CD4-positive, alpha-beta T cell treated with Interleukin-4 for 4 hours (primary cell): ENCODE measurements around the gene SIGLEC10.
A peak's percentile ranks its signal among the peaks of the same experiment; 100 is the strongest.
"Not testable (repeated sequence)": the region's sequence is repeated elsewhere in the genome, so short reads cannot be mapped to it uniquely, and the experiment has no call there.

Experiments
- DNase-seq: peaks from one replicate; pipeline ENCODE4 v3.0.0-alpha.2; 2020

The SIGLEC10 gene

DNA sequence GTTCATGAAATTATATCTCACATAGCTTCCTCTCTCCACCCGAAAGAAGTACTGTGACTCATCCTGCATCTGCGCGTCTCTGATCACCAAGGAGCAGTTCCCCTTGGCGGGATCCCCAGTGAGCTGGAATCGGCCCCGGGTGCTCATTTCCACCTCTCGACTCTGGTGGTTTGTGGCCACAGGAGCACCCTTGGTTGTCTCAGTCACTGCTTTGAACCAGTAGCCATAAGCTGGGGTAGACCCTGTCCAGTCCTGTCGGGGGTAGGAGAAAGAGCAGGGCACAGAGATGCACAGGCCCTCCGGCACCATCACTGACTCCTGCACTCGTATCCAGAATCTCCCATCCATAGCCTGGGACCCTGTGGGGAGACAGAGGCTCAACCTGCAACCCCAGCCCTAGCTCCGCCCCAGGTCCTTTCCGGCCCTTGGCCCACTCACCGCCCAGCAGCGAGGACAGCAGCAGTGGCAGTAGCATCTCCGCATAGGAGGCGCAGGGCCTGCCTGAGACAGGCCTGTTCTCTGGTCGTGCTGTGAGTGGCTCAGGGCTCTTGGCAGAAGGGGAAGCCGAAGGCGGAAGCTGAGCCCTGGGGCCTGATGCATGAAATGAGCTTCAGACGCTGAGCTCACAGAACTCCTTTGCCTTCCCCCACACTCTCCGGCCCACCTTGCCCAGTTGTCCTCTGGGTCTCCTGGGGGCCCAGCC, at the start of gene SIGLEC10:
TSS of gene SIGLEC10 (minus strand) at position 536 of the 703 bp plus-strand sequence. CDS start at position 475, 61 bp downstream.
- DNase-seq: no peak

GRCh38 chr19:51466723-51467122, 49.3 kb upstream of the SIGLEC10 start:
- no peak for DNase-seq

DNA sequence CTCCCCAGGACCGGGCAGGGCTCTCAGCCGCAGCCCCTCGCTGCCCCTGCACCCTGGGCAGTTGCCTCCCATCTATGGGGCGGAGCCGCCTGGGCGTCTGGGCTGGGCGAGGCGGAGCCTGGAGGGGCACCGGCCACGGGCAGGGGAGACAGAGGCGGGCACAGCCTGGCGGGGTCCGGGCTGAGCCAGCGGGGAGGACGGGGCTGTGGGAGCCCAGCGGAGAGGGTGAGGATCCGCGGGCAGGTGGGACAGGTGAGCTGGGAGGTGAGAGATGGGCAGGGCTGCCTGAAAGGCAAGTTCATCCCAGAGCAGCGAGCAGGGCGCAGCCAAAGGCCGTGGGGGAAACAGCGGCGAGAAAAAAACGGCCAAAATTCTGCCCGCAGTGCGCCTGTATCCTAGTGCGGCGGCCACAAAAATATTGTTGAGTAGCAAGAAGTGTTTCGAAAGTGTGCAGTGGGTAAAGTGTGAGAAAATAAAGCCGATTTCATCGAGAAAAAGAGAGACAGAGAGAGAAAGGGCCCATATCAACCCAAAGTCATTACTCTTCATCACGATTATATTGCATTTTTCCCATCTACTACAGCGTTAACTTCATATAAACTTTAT, 46.6 kb upstream of the SIGLEC10 start:
- DNase-seq: not testable (repeated sequence)

DNA sequence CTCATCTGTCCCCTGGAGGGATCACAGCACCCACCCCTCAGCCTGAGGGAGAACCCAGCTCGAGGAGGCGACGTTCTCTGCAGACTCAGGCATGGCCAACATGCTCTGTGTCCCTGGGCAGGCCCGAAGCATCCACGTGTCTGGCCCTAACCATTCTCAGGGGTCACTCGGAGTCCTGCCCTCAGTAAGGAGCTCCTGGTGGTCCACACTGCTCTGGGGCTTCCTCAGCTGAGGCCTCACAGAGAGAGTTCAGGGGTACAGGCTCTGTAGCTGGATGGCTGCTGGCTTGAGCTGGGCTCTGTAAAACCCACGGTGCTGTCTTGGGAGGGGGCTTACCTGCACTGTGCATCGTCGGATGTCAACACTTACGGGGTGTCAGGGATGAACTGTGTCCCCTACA, 45.2 kb upstream of the SIGLEC10 start:
- no peak for DNase-seq

DNA sequence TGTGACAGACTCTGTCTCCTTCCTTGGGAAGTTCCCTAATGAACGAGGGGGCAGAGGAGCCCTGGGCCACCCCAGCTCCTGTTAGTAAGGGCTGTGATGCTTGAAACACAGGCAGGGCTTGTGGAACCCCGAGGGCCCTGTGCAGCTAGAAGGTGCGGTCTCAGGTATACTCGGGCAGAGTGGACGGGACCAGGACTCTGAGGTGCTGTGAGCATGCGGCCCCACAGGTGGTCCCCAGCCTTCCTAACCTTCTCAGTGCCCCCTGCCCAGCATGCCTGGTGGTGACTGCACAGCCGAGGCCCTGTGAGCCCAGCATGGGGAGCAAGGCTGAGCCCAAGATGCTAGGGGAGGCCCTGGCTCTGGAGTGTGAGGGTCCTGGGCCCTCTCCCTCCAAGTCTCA, 44.8 kb upstream of the SIGLEC10 start:
- no peak for DNase-seq

DNA sequence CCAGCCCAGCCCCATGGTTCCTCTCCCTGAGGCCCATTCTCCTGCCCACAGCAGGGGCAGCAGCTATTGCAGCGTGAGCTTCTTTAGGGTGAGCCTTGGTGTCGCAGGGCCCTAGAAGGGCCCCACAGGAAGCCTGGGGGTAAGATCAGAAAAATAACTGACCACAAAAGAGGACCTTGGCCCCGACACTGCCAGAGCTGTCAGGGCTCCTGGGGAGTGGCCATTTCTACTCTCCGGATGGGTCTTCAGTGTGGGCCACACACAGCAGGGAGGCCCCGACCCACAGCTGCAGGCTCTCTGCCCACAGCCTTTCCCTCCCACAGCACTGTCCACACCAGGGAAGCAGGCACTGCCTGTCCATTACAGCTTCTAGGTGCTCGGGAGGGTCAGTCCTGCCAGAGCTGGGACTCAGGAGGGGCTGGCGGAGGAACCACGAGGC, 44.3 kb upstream of the SIGLEC10 start:
- no peak for DNase-seq

- no peak for DNase-seq
Measured at GRCh38 chr19:51460164-51460992, 42.9 kb upstream of the SIGLEC10 start.

DNA sequence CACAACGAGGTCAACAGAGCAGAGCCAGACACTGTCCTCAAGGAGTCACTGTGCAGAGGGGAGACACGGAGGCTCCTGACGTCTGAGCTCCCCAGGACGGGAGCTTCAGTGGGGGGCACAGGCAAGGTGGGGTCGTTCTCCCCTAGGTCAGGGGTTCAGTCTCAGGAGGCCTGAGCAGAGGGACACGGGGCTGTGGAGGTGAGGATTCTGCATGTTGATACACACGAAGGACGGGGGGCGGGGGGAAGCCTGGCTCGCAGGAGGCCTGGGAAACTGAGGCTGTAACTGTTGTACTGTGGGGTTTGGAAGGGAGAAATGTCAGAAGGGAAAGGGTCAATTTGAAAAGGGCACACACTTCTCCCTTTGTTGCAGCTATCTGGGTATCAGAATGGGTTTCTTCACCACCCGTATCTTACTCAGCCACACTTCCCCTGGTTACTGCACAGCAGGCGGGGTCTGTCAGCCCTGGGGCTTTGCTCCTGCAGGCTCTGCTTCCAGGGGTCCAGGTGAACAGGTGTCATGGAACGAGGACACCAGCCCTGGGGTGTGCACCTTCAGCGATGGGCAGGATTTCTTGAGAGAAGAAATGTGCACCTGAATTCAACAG, 41.6 kb upstream of the SIGLEC10 start:
- DNase-seq: no peak

DNA sequence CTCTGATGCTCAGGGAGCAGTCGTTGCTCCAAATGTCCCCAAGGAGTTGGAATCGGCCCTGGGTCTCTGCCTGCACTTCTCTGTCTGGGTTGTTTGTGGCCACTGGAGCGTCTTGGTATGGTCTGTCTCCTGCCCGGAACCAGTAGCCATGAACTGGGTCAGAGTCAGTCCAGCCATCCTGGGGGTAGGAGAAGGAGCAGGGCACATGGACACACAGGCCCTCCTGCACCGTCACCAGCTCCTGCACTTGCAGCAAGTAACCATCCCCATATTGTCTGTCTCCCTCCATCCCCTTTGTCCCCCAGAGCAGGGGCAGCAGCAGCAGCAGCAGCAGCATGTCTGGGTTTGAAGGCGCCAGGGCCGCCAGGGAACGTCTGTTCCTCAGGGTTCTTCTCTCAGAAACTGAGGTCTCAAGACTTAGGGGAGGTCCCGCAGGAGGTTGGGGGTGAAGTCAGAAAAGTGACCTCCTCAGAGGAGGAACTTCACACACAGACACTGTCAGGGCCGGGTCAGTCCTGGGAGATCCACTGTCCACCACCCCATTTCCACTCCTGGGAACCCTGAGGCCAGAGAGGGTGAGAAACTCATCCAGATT, 40.7 kb upstream of the SIGLEC10 start, which contains the start of gene SIGLEC8:
TSS of gene SIGLEC8 (minus strand) at position 404 of the 595 bp plus-strand sequence. CDS start at position 337, 67 bp downstream.
- no peak for DNase-seq

DNA sequence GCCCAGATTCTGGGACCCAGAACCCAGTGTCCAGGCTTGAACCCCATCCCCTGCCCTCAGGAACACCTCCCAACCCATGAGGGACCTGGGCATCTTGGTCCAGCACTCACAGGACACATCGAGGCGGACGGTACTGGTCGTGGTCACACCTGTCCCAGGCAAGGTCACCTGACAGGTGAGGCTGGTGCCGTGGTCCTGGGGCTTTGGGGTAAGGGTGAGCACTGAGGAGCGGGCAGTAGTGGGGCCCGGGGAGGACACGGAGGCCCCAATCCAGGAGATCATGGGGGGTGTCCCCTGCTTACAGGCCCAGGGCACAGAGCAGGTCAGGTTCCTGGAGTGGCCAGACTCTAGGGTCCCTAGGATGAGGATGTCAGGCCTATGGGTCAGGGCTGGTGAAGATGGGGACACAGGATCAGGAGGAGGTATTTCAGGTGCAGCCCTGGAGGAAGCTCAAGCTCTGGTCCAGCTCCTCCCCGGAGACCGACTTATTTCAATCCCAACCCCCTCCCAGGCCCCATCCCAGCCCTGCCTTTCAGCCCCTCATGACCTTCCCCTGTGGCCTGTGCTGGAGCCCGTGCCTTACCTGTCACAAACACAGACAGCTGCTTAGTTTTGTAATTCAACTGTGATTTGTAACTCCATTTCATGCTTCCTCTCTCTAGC, 40.0 kb upstream of the SIGLEC10 start:
- DNase-seq: no peak

DNA sequence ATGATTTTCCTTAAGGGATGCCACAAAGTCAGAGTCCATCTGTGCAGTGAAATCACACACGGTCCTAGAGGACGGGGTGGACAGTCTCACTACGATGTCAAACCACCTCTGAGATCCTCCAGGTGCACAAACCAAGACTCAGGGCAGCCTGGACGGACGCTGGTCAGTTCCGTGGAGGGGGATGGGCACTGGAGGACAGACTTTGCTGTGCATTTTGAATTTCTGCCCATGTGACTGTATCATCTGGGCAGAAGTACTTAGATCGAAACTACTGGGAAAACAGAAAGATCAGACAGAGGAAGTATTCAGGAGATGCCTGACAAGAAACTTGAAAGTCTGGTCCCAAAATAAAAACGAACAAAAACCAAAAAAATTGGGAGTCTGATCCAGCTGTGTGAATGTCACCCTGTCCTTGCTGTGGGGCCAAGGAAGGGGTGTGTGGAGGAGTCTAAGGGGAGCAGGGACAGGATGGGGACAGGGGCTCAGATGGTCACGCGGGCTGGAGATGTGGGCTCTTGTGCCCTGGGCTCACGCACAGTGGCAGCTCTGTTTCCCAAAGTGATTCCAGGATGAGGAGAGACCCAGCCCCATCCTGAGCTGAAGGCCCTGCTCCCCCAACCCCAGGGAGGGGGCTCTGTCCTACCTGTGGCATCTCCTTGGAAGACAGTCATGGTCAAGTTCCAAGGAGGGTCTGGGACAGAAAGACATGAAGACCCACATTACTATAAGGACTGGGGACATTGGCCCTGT, 39.3 kb upstream of the SIGLEC10 start:
- no peak for DNase-seq

GRCh38 chr19:51450730-51451307, 33.4 kb upstream of the SIGLEC10 start:
- DNase-seq: no peak

DNA sequence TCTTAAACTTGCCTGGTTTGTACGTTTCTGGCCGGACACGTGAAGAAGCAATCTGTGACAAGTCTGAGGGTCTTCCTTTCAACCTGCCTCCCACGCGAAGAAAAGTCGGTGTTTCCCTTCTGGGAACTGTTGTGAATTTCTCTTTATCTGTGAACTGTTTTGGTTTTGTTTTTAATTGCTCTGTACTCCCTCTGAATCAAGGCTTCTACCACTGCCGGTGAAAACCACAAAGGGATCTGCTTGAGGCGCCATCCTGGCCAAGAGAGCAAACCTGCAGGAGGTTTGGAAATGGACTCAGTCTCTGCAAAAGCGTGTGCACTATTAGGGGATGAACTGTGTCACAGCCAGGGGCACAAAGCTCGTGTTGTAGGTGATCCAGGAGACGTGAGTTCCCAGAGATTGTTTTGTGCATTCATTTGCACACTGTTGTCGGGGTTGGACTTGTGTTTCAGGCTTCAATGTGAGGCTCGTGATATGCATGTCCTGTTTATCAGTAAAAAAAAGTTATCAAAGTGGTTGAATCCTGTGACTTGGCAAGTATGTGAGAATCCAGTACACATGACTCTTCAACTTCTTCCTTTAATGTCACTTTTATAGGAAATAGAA, 31.1 kb upstream of the SIGLEC10 start:
- DNase-seq: no peak

DNA sequence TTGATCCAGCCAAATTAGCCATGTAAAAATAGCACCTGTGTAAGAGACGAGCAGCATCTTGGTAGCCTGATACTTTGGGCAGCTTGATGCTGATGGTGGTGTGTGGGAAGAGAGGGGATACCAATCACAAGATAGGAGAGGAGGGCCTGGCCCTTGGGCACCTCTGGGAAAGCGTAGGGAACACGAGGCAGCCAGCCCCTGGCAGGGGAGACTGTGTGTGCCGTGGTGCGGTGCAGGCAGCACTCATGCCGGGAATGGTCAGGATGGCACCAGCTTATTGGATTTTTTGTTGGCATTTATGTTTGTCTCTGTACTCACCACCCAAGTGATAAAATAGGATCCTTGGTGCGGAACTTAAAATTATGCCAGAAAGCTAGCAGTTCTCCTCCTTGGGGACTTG, 30.6 kb upstream of the SIGLEC10 start:
- DNase-seq: no peak

DNA sequence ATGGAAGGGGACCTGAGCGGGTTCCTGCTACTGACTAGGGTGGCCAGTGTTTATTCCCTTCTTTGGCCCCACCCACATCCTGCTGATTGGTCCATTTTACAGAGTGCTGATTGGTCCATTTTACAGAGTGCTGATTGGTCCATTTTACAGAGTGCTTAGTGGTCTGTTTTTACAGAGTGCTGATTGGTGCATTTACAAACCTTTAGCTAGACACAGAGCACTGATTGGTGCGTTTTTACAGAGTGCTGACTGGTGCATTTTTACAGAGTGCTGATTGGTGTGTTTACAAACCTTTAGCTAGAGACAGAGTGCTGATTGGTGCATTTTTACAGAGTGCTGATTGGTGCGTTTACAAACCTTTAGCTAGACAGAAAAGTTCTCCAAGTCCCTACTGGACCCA, 30.1 kb upstream of the SIGLEC10 start:
- DNase-seq: not testable (repeated sequence)

- DNase-seq: peak; percentile 94
Measured at GRCh38 chr19:51441410-51442390, 24.3 kb upstream of the SIGLEC10 start.

- DNase-seq: peak; percentile 66
Measured at GRCh38 chr19:51440846-51441409, 23.5 kb upstream of the SIGLEC10 start.

- no peak for DNase-seq
Measured at GRCh38 chr19:51440052-51440451, 22.6 kb upstream of the SIGLEC10 start.

DNA sequence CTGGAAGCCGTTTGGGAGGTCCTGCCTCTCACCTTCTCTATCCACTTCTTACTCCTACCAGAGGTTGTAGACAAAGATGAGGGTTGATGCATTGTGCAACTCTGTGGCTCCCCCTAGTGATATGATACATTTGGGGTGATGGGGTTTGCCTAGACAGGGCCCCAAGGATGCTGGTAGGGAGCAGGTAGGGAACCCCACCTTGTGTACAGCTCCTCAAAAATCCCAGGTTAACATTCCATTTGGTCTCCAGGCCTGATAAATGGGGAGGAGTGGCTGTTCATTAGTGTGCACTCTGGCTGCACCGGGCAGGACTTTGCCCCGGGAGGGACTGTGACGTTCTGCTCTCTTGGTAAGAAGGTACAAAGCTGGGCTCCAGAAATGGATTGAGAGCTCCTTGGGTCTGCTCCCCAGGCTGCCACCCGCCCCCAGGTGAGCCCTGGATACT, 21.6 kb upstream of the SIGLEC10 start:
- peak; percentile 56 for DNase-seq
